ENCODE measurements around the gene RCOR2. TPM values are rescaled to one million over a fixed set of nuclear protein-coding genes. Genes with fewer than 3 reads are reported as not detected.

The RCOR2 gene
- total RNA-seq, 2 donors from 2014 or later: 2.1 to 2.5 TPM

DNA sequence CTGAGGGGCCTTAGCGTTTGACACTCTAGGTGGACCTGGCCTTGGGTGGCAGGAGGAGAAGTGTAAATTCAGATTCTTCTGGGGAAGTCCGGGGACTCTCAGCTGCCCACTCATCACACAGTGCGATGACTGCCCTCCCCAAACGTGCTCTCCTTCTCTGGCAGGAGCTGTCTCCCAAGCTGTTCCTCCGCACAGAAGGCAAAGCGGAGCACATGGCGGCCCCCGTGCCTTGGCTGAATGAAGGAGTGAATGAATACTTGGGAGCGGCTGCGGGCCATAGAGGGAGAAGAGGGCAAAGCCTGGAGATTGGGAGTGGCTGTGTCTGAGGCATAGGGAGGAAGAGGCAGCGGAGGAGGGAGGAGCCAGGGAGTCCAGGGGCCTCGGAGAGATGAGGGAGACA lies 14.9 kb upstream of the RCOR2 start:
- no peak for DNase-seq
- intact Hi-C loops (cut with DNase I, micrococcal nuclease): no loop called here
- ATAC-seq: no peak

DNA sequence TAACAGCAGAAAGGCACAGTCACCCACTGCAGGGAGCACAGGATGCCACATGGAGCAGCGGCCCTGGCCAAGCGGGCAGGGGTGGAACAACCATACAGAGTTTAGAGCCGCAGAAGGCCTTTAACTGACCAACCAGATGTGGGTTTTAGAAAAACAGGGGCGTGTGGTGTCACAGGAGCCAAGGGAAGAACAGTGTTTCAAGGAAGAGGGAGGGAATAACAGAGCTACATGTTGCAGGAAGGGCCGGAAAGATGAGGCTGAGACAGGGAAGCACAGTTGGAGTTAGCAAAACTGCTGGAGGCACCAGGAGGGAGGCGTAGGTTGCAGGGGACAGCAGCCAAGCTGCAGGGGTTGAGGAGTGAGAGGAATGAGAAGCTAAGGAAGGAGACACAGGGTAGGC lies 14.1 kb upstream of the RCOR2 start:
- ATAC-seq (no peak), DNase-seq (no peak)
- intact Hi-C loops (cut with DNase I, micrococcal nuclease): no loop called here

DNA sequence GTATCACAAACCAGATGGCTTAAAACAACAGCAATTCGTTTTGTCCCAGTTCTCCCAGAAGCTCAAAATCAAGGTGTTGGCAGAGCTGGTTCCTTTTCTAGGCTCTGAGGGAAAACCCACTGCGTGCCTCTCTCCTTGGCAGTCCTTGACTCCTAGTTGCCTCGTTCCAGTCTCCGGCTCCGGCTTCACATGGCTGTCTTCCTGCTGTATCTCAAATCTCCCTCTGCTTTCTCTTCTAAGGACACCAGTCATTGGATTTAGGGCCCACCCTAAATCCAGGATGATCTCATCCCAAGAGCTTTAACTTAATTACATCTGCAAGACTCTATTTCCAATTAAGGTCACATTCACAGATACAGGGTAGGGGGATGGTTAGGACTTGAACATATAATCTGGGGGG lies 12.7 kb upstream of the RCOR2 start:
- ATAC-seq (no peak), DNase-seq (no peak)
- intact Hi-C loops (cut with DNase I, micrococcal nuclease): no loop called here

DNA sequence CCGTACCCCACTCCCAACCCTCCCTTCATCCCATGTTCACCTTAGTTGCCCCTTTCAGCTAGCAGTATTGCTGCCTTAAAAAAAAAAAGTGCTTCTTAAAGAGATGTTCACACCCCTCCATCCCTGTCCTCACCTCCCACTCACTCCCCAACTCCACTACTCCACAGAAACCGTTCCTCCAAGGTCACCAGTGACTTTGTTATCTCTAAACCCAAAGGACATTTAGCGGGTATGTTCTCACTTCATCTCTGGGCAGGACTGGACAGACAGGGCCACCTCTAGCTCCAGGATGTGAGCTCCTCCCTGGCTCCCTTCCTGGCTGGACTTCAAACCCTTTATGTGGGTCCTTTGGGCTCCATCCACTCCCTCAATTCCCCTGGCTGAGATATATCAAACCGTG lies 6.4 kb upstream of the RCOR2 start:
- intact Hi-C loops (cut with DNase I, micrococcal nuclease): no loop called here
- ATAC-seq (no peak), DNase-seq (no peak)

DNA sequence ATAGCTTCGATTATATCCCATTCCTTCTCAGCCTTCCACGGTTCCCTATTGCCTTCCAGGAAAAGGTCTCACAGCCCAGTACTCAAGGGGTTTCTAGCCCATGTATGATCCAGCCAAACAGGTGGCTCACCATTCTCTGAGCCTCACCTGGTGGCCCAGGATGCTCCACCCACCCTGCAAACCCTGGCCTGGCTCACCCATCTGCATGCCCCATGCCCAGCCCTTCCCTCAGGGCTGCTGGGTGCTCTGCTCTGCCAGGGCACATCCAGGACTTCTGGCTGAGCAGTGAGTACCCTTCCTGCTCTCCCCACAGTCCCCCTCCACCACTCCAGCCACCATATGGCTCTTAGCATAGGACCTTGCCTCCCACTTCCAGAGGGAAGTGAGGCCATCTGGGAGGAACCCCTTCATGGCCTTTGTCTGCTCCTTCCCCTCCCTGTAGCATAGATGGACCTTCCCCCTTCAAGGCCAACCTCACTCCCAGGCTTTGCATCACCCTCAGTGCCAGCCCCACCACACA lies 5.8 kb upstream of the RCOR2 start:
- DNase-seq: no peak
- intact Hi-C loops (cut with DNase I, micrococcal nuclease): no loop called here

DNA sequence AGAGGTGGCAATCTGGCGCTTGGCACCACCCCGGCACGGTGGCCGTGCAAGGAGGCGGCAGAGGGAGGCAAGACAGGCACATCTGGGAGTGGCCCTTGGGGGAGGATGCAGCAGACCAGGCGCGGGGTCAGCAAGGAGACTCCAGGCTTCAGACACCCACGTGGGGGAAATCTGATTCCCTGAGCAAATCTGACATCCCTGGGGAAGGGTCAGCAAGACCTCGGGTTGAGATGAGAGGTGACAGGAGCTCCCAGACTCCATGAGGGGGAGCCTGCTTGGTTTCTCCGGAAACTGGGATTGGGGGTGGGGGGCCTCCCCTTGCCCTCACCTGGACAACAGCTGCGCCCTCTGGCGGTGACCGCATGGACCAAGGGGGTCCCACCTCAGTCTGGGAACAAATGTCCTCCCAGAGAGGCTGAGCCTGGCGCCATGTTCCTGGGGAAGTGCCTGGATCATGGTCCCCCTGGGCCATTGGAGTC lies 4.0 kb upstream of the RCOR2 start:
- intact Hi-C loops (cut with DNase I, micrococcal nuclease): no loop called here
- ATAC-seq (no peak), DNase-seq (peak in 1 of 2 donors; percentile 44)

More for the DNA sequence above, 5.8 kb upstream of the RCOR2 start:
- ATAC-seq: no peak

DNA sequence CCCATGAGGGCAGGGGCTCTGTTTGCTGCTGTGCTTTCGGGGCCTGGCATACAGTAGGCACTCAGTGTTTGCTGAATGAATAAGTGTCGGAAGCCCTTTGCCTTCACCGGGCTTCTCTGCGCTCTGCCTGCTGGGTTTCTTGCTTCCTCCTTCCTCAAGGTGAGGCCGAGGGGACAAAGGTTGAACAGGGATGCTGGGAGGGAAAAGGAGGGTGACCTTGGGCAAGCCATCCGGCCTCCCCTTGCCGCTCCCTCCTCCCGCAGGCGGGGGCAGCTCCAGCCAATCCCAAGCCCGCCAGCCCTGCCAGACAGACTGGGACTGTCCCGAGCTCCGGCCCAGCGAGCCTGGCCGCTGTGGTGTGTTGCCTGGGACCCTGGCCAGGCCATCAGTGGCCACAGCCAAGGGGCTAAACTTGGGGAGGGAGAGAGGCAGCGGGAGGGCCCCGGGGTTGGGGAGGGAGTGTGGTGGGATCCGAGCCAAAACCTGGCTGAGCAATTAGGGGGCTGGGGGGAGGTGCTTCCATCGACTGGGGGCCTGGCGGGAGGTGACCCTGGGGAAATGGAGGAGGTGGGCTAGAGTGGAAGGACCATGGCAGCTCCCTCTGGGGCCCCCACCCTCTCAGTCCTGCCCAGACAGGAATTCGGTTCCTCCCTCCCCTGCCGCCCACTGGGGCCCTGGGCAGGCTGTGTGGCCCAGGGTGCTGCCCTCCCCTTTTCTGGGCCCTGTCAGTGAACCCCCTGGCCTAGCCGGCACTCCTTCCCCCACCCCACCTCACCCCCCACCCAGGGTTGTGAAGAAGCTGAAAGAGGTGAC lies 3.4 kb upstream of the RCOR2 start:
- intact Hi-C loops (cut with DNase I, micrococcal nuclease): no loop called here
- peak; percentile 77 for ATAC-seq
- peak; percentile 84 to 91 for DNase-seq

DNA sequence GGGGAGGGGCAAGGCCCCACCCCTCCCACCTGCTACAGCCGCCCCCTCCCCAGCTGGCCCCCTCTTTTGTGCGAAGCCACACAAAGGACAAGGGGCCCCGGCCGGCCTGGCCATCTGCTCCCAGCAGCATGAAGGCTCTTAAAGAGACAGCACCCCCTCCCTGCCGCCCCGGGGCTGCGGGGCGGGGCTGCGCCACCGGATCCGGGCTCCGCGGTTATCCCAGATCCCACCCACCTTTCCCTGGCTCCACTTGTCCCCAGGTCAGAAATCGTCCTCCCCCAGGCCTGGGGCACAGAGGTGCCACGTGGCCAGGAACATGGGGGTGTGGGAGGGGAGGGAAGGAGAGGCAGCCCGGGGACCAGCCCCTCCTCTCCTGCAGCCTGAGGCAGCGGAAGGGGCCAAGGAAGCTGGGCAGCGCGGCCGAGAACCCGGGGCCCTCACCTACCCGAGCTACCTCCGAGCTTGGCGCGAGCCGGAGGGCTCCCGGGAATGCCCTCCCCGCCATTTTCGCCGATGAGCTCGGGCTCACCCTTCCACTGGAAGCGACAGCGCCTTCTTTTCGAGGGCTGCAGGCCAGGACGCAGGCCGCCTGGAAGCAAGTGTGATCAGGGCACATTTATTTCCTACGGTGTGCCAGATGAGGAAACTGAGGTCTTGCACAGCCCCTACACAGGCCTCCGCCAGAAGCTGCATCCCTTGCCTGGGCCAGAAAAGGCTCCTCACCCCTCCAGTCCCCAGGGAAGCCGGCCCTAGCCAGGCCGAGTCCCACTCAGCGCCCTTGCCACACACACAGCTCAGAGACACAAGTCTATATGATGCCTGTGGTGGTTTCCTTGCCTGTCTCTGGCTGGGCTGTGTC lies 2.5 kb upstream of the RCOR2 start:
- ATAC-seq (peak; percentile 43), DNase-seq (peak; percentile 67 to 70)
- intact Hi-C loops (cut with DNase I, micrococcal nuclease): no loop called here

DNA sequence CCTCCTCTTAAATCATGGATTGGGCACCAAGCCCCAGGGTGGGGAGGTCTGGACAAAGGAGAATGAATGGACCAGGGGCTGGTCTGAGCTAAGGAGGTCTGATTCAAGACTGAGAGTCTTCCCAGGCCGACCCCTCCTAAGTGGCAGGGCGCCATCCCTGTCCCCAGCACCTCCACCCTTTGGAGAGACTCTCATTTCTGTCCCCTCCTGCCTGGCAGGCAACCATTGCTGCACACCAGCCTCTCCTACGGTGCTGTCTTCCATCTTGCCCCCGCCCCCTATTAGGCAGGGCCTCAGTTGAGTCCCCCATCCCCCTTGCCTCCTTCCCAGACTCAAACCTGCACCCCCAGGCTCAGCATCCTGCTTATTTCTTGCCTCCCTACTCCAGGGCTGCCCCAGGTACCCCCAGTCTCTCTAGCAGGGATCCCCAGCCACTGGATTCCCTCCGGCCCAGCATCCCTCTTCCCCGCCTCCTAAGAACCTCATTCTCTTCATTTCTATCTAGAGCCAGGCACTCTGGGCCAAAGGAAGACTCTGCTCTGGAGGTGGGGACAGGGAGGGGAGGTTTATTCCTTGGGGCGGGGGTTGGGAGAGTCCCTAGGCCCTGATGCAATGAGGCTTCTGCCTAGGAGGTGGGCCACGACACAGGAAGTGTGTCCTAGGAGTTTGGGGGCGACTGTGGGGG lies 1.7 kb upstream of the RCOR2 start:
- intact Hi-C loops (cut with DNase I, micrococcal nuclease): no loop called here
- peak in 1 of 2 donors; percentile 36 for DNase-seq

DNA sequence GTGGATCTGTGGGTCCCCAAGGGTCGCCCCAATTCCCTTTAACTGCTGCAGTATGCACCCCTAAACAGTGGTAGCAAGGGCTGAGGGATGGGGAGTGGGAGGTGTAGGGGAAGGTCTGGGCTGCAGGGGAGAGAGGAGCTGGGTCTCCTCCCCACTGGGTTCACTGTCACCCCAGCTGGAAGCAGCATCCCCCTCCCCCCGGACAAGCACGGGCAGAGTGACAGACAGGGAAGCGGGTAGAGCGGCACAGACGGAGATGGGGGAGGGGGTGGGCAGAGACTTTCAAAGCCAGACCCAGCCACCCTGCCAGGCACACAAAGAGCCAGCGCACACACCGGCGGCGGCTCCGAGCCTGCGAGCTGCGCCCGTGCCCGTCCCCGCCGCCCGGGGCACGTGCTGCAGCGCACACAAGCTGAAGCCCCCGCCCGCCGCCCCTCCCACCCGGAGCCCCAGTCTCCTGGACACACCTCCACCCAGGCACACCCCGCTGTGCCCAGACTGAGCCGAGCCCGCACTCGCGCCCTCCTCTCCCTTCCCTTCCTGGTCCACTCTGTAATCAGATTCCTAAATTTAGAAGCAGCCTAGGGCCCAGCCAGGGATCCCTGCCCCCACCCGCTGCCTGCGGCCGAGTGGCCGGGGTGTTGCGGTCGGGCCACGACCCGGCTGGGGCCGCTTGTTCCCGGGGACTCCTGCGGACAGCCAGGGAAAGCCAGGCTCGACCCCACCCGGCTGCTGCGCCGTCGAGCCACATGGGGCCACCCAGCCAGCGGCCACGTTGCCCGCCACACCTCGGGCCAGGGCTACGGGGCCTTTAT lies 935 bp upstream of the RCOR2 start:
- ATAC-seq: peak; percentile 31
- intact Hi-C loops (cut with DNase I, micrococcal nuclease): no loop called here
- peak; percentile 74 to 77 for DNase-seq

More for the DNA sequence above, 1.7 kb upstream of the RCOR2 start:
- ATAC-seq: peak; percentile 6

DNA sequence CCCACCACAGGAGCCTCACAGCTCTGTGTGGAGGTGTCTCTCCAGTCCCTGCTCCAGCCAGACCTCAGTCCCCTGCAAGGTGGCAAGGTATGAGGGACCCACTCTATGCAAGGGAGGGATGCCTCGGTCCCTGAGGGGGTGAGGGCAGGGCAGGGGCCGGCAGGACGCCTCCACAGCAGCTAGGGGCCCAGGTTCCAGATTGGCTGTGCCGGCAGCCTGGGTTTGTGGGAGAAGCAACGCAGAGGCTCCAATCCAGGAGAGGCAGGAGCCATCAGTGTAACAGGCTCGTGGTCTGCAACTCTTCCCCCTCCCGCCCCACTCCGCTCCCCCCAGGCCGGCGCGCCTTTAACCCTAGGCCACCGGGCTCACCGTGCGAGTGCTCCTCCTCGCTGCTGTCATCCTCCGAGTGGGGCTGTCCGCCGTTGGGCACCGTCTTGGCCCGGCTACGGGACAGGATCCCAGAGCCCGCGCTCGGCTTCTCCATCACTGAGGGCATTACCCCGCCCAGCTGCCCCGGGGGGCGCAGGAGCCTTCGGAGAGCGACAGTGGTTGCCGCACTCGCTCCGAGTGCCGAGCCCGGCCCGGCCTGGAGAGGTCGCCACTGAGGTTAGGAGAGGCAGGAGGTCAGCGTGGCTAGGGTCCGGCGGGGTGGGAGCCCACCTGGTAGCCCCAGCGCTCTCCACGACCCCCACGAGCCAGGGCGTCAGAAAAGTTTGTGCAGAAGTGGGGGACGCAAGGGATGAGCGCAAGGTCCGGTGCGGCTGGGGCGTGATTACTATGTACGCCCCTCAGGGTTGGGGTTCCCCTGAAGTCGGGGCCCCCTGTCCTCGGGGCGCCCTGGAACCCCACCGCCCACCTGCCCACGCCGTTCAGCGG lies 765 bp downstream of the RCOR2 start:
- ATAC-seq (no peak), DNase-seq (peak; percentile 66 to 71)
- intact Hi-C loops (cut with DNase I, micrococcal nuclease): no loop called here

DNA sequence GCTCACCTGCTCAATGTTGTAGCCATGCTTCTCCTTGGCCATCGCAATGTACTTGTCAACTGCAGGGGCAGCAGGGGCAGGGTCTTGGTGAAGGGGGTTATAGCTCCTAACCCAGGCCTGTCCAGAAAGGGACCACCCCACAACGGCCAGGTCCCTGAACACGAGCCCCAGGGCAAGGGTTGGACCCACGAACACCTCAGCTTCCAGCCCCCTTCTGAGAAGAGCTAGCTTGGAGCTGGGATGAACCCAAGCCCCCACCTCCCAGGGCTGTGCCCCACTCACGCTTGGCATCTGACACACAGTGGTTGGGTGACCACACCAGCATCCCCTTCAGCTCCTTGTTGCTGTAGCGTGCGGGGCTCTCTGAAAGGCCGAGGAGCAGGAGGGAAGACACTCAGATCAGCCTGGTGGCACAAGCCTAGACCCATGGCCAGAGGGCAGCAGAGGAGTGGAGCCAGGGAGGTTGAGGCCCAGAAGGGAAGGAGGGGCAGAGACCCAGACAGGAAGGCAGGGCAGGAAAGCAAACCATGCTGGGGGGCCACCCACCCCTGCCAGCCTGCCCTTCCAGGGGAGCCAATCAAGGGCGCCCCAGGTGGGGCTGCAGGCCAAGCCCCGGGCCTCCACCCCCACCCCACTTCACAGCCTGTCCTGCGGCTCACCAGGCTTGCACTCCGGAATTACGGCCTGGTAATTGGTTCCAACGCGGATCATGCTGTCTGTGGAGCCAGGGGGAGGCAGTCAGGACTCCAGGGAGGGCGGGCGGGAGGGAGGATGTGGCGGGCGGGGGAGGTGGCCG lies 1.9 kb downstream of the RCOR2 start:
- intact Hi-C loops (cut with DNase I, micrococcal nuclease): no loop called here
- ATAC-seq (no peak), DNase-seq (no peak)

DNA sequence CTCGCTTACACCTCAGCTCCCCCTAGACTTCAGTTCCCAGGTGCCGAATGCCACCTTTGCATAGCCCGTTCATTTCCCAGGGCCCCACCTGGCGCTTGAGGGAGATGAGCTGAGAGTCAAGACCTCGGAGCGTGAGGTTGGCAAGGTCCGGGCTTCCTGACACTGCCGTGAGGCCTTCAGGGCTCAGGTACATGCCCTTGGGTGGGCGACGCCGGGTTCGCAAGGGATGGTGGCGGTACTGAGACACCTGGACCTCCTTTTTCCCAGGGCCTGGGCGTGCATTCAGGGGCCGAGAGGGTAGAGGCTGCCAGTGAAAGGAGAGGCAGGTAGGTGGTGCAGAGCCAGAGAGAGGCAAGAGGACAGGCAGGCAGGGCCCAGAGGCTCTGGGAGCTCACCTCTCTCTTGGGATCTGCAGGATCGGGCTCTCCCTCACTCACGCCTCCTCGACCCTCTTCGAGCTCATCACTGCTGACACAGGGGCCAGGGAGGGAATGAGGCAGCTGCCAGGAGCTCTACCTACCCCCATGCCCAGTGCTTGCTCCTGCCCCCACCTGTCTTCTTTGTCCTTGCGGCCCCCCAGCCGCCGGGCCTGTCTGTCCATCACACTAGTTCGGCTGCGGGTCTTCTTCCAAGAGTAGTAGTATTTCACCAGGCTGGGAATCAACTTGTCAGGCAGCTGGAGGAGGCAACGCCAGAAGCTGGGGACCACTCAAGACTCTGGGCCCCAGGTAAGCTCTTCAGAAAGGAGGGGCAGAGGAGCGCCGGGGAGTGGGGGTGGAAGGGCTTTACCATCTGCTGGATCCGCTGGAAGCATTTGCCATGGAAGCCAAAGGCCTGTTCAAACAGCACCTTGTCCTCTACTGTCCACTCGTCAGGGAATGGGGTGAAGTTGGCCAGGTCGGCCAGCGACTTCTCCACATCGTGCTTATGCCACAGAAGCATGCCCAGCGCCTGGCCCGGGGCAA lies 2.8 kb downstream of the RCOR2 start:
- DNase-seq (no peak), ATAC-seq (no peak)
- intact Hi-C loops (cut with DNase I, micrococcal nuclease): no loop called here

DNA sequence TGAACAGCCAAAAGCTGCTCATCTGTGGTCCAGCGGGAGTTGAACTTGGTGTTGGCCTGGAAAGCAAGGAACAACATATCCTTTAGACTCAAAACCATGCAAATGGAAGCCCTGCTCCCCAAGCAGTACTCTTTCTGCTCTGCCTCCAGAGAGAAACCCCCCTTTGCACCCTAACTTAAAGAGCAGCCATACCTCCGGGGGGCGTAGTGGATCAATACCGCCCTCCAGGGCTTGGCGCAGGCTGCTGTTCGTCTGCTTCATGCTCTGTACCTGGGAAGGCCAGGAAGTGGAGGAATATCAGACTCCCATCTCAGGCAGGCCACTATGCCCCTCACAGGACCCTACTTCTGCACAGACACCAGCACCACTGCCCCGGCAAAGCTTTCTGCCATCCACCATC lies 4.3 kb downstream of the RCOR2 start:
- DNase-seq: no peak
- ATAC-seq: no peak
- intact Hi-C loops (cut with DNase I, micrococcal nuclease): no loop called here

DNA sequence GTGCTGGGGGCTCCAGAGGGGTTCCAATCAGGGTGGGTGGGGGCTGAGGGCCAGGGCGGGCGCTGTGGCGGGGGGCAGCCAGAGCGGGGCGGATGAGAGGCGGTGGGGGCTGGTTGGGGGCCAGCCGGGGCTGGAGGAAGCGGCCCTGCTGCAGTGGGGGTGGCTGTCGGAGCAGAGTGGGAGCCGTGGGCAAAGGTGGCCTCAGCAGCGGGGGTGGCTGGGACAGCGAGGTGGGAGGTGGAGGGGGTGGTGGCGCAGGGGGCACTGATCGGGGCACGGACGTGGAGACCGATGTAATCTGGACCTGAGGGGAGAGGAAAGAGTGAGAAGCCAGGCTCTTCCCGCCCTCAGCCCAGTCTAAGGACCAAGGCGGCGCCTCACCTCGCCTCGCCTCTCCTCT lies 5.1 kb downstream of the RCOR2 start:
- ATAC-seq (no peak), DNase-seq (no peak)
- intact Hi-C loops (cut with DNase I, micrococcal nuclease): no loop called here

DNA sequence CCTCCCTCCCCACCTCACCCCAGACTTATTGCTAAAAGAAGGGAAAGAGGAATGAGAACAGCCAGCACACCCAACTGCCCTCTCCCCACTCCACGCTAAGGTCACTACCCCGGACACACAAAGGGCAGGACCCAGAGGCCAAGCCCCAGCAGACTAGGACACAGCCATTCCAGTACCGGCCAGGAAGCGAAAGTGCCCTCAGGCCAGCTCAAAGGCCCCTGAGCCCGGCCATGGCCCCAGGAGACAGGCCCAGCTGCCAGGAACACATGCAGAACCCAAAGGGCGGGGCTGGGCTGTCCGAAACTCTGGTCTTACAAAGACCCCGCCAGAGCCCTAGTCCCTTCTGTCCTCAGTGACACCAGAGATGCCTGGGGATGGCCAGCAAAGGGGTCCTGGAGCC lies 5.5 kb downstream of the RCOR2 start:
- ATAC-seq: no peak
- intact Hi-C loops (cut with DNase I, micrococcal nuclease): no loop called here
- no peak for DNase-seq

All from left colon (tissue), 2 donors.